ENCODE results near the gene CCNJL.
A peak's percentile ranks its signal among the peaks of the same experiment; 100 is the strongest.

The CCNJL gene

DNA sequence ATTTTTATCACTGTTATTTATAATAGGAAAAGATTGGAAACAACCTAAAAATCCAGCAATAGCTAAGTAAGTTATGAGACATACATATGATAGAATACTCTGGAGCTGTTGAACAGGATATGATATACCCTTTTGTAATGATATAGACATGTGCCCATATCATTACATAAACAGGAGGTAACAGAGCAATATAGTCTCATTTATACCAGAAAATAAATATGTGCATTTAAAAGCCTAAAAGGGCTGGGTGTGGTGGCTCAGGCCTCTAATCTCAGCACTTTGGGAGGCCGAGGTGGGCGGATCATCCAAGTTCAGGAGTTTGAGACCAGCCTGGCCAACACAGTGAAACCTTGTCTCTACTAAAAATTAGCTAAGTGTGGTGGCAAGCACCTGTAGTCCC lies 85.4 kb downstream of the CCNJL start:
- H3K9me3 ChIP-seq (ENCODE audit: insufficient read depth, low read depth, low read length), result no peaks in the 10 kb centered on the region
- H2BK12ac ChIP-seq (ENCODE audit: low read length), result no peak overlapping the region
- no peak for DNase-seq
- WGBS (ENCODE audit: extremely low coverage, insufficient coverage, insufficient read length), result no CpG with 5 or more reads among the region's 2 CpGs
- no peak overlapping the region for H3K9ac ChIP-seq (ENCODE audit: low read length)
- no peak overlapping the region for H3K4ac ChIP-seq (ENCODE audit: low read depth, low read length)
- H3K4me2 ChIP-seq (ENCODE audit: low read length), result no peak overlapping the region
- no peaks in the 10 kb centered on the region for H3K36me3 ChIP-seq (ENCODE audit: control insufficient read depth in 1 of 2, insufficient read depth in 2 of 2, low read length in 2 of 2)
- H3K14ac ChIP-seq (ENCODE audit: low read length), result no peak overlapping the region
- H3K4me3 ChIP-seq (ENCODE audit: low read depth, low read length), result no peak overlapping the region
- no peak overlapping the region for H2AFZ ChIP-seq (ENCODE audit: insufficient read depth, low read length, poor library complexity)
- no peaks in the 10 kb centered on the region for H3K27me3 ChIP-seq (ENCODE audit: insufficient read depth, low read length)
- no peak overlapping the region for H2AK5ac ChIP-seq (ENCODE audit: low read length)
- no peak overlapping the region for H3K18ac ChIP-seq (ENCODE audit: low read length)
- H3K79me2 ChIP-seq (ENCODE audit: control insufficient read depth, insufficient read depth, low read length, poor library complexity), result no peaks in the 10 kb centered on the region
- H3K79me1 ChIP-seq (ENCODE audit: low read length), result no peaks in the 10 kb centered on the region
- no peak overlapping the region for H2BK120ac ChIP-seq (ENCODE audit: insufficient read depth, low read length, poor library complexity)
- H3K23ac ChIP-seq (ENCODE audit: low read length), result no peak overlapping the region
- H4K12ac ChIP-seq (ENCODE audit: low read depth, low read length), result no peak overlapping the region
- no peak overlapping the region for H4K8ac ChIP-seq (ENCODE audit: low read depth, low read length)
- no peak overlapping the region for H4K91ac ChIP-seq (ENCODE audit: low read depth, low read length)
- H2BK5ac ChIP-seq (ENCODE audit: low read depth, low read length, poor library complexity), result no peak overlapping the region
- H3K4me1 ChIP-seq (ENCODE audit: control insufficient read depth in 1 of 2, insufficient read depth in 2 of 2, low read length in 2 of 2), result no peaks in the 10 kb centered on the region
- H3K27ac ChIP-seq (ENCODE audit: low read depth, low read length), result no peak overlapping the region

- Histone ChIP-seq H3K36me3 (ENCODE audit: control insufficient read depth in 1 of 2, insufficient read depth in 2 of 2, low read length in 2 of 2) (no peaks in the 10 kb centered on the region), H3K4me3 (ENCODE audit: low read depth, low read length) (no peak overlapping the region), H2BK5ac (ENCODE audit: low read depth, low read length, poor library complexity) (no peak overlapping the region), H2BK120ac (ENCODE audit: insufficient read depth, low read length, poor library complexity) (no peak overlapping the region), H3K27ac (ENCODE audit: low read depth, low read length) (no peak overlapping the region), H4K91ac (ENCODE audit: low read depth, low read length) (no peak overlapping the region), H3K23ac (ENCODE audit: low read length) (no peak overlapping the region), H3K27me3 (ENCODE audit: insufficient read depth, low read length) (no peaks in the 10 kb centered on the region), H3K79me1 (ENCODE audit: low read length) (no peaks in the 10 kb centered on the region), H3K14ac (ENCODE audit: low read length) (no peak overlapping the region), H3K79me2 (ENCODE audit: control insufficient read depth, insufficient read depth, low read length, poor library complexity) (no peaks in the 10 kb centered on the region), H4K12ac (ENCODE audit: low read depth, low read length) (no peak overlapping the region), H2BK12ac (ENCODE audit: low read length) (no peak overlapping the region), H3K4me2 (ENCODE audit: low read length) (no peak overlapping the region), H3K4me1 (ENCODE audit: control insufficient read depth in 1 of 2, insufficient read depth in 2 of 2, low read length in 2 of 2) (no peaks in the 10 kb centered on the region), H3K9me3 (ENCODE audit: insufficient read depth, low read depth, low read length) (no peaks in the 10 kb centered on the region), H2AFZ (ENCODE audit: insufficient read depth, low read length, poor library complexity) (no peak overlapping the region), H2AK5ac (ENCODE audit: low read length) (no peak overlapping the region), H4K8ac (ENCODE audit: low read depth, low read length) (no peak overlapping the region), H3K9ac (ENCODE audit: low read length) (no peak overlapping the region), H3K18ac (ENCODE audit: low read length) (no peak overlapping the region), H3K4ac (ENCODE audit: low read depth, low read length) (no peak overlapping the region)
- WGBS (ENCODE audit: extremely low coverage, insufficient coverage, insufficient read length), result no CpG with 5 or more reads among the region's 3 CpGs
- no peak for DNase-seq
Observed at GRCh38 chr5:160221082-160221481, 91.3 kb downstream of the CCNJL start.

DNA sequence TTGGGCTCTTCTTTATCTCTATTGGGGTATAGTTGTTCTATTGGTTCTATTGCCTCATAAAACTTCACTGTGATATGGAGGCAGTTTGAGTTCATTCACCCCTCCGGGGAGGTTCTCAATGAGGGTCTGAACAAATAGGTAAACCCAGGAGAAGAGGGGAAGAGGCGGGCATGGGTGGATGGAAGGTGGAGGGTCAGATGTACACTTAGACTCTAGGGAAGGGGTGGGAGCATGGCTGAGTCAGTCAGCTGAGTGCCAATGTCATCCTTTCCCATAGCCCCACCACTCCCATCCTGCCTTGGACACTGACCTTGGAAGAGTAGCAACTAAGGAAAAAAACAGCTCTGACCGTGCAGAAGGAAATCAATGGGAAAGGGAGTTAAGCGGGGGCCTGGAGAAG lies 93.0 kb downstream of the CCNJL start:
- H4K8ac ChIP-seq (ENCODE audit: low read depth, low read length), result no peak overlapping the region
- no peak overlapping the region for H3K23ac ChIP-seq (ENCODE audit: low read length)
- no CpG with 5 or more reads among the region's 4 CpGs for WGBS (ENCODE audit: extremely low coverage, insufficient coverage, insufficient read length)
- H3K4me1 ChIP-seq (ENCODE audit: control insufficient read depth in 1 of 2, insufficient read depth in 2 of 2, low read length in 2 of 2), result no peaks in the 10 kb centered on the region
- no peak overlapping the region for H4K12ac ChIP-seq (ENCODE audit: low read depth, low read length)
- no peak overlapping the region for H3K18ac ChIP-seq (ENCODE audit: low read length)
- no peaks in the 10 kb centered on the region for H3K9me3 ChIP-seq (ENCODE audit: insufficient read depth, low read depth, low read length)
- no peak overlapping the region for H2AK5ac ChIP-seq (ENCODE audit: low read length)
- H3K36me3 ChIP-seq (ENCODE audit: control insufficient read depth in 1 of 2, insufficient read depth in 2 of 2, low read length in 2 of 2), result no peaks in the 10 kb centered on the region
- DNase-seq, result no peak
- H3K14ac ChIP-seq (ENCODE audit: low read length), result no peak overlapping the region
- no peak overlapping the region for H2BK5ac ChIP-seq (ENCODE audit: low read depth, low read length, poor library complexity)
- no peaks in the 10 kb centered on the region for H3K79me2 ChIP-seq (ENCODE audit: control insufficient read depth, insufficient read depth, low read length, poor library complexity)
- no peak overlapping the region for H2BK12ac ChIP-seq (ENCODE audit: low read length)
- H4K91ac ChIP-seq (ENCODE audit: low read depth, low read length), result no peak overlapping the region
- no peak overlapping the region for H3K9ac ChIP-seq (ENCODE audit: low read length)
- no peak overlapping the region for H2BK120ac ChIP-seq (ENCODE audit: insufficient read depth, low read length, poor library complexity)
- H3K4ac ChIP-seq (ENCODE audit: low read depth, low read length), result no peak overlapping the region
- no peak overlapping the region for H3K4me2 ChIP-seq (ENCODE audit: low read length)
- H3K27me3 ChIP-seq (ENCODE audit: insufficient read depth, low read length), result no peaks in the 10 kb centered on the region
- H2AFZ ChIP-seq (ENCODE audit: insufficient read depth, low read length, poor library complexity), result no peak overlapping the region
- no peak overlapping the region for H3K4me3 ChIP-seq (ENCODE audit: low read depth, low read length)
- no peak overlapping the region for H3K27ac ChIP-seq (ENCODE audit: low read depth, low read length)
- no peaks in the 10 kb centered on the region for H3K79me1 ChIP-seq (ENCODE audit: low read length)

DNA sequence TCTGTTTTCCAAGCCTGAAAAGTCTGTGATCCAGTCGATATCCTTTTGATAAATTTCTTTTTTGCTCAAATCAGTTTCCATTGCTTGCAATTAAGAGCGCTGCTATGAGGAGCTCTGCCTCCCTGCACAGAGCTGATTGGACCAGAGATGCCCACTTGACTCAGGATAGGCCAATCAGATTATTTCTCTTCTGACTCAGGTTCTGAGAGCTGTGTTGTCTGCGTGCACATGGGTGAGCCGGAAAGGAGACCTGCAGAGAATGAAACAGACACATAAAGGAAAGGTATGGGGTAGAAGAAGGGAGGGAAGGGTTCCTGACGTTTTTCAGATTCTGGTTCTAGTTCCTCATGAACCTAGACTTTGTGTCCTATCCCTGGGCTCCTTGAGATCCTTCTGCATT lies 98.8 kb downstream of the CCNJL start:
- H3K9me3 ChIP-seq (ENCODE audit: insufficient read depth, low read depth, low read length), result no peaks in the 10 kb centered on the region

More for the DNA sequence above, 98.8 kb downstream of the CCNJL start:
- Histone ChIP-seq H3K4me2 (ENCODE audit: low read length) (no peak overlapping the region), H4K91ac (ENCODE audit: low read depth, low read length) (no peak overlapping the region), H4K8ac (ENCODE audit: low read depth, low read length) (no peak overlapping the region), H2BK5ac (ENCODE audit: low read depth, low read length, poor library complexity) (no peak overlapping the region), H2AK5ac (ENCODE audit: low read length) (no peak overlapping the region), H3K4ac (ENCODE audit: low read depth, low read length) (no peak overlapping the region), H3K36me3 (ENCODE audit: control insufficient read depth in 1 of 2, insufficient read depth in 2 of 2, low read length in 2 of 2) (no peaks in the 10 kb centered on the region), H2BK12ac (ENCODE audit: low read length) (no peak overlapping the region), H3K79me1 (ENCODE audit: low read length) (no peaks in the 10 kb centered on the region), H3K4me1 (ENCODE audit: control insufficient read depth in 1 of 2, insufficient read depth in 2 of 2, low read length in 2 of 2) (peaks cover 3 to 6% of the 10 kb centered on the region in 2 experiments), H3K27me3 (ENCODE audit: insufficient read depth, low read length) (no peaks in the 10 kb centered on the region), H3K14ac (ENCODE audit: low read length) (no peak overlapping the region), H3K27ac (ENCODE audit: low read depth, low read length) (no peak overlapping the region), H2AFZ (ENCODE audit: insufficient read depth, low read length, poor library complexity) (no peak overlapping the region), H4K12ac (ENCODE audit: low read depth, low read length) (no peak overlapping the region), H3K23ac (ENCODE audit: low read length) (no peak overlapping the region), H2BK120ac (ENCODE audit: insufficient read depth, low read length, poor library complexity) (no peak overlapping the region), H3K4me3 (ENCODE audit: low read depth, low read length) (no peak overlapping the region), H3K79me2 (ENCODE audit: control insufficient read depth, insufficient read depth, low read length, poor library complexity) (no peaks in the 10 kb centered on the region), H3K9ac (ENCODE audit: low read length) (no peak overlapping the region), H3K18ac (ENCODE audit: low read length) (no peak overlapping the region)
- WGBS (ENCODE audit: extremely low coverage, insufficient coverage, insufficient read length), result no CpG with 5 or more reads among the region's 5 CpGs
- peak in 1 of 2 donors; percentile 45 for DNase-seq
